HCT116 (cell line): ENCODE measurements around the gene RSAD1. TPM values are rescaled to one million over a fixed set of nuclear protein-coding genes. Genes with fewer than 3 reads are reported as not detected.

ENCODE experiments used
- ATAC-seq: fragments of 200-7000 bp; cut with Tn5 transposase; 2 replicates; pipeline ENCODE4 v1.9.1; 2020; ENCODE audit warnings: mild to moderate bottlenecking, moderate library complexity
- BruUV-seq: library from RNA; stranded (reverse); fragments of 400-500 nt; replicated peaks from 2 replicates; lab custom pipeline; 2021; lab: Mats Ljungman, UMichigan
- CTCF ChIA-PET: fragments of 300-600 bp; sonication (Branson Sonifier 250); formaldehyde crosslinking; loops from one replicate; lab custom pipeline; 2021; ENCODE audit warnings: antibody characterized with exemption; lab: Charles Lee
- POLR2A ChIA-PET: fragments of 300-600, 350-600 bp; sonication (Branson Sonifier 250); formaldehyde crosslinking; loops from one replicate; lab custom pipeline; 2021; ENCODE audit warnings: antibody characterized with exemption; lab: Charles Lee
- RAD21 ChIA-PET, 2 experiments: fragments of 300-600 bp; sonication (Branson Sonifier 250); formaldehyde crosslinking; loops; one replicate each; lab custom pipeline; 2023; ENCODE audit warnings: low total read pairs in 2 of 2; ENCODE audit not compliant: uncharacterized antibody in 2 of 2, unreplicated experiment in 2 of 2, low non-redundant PET in 1 of 2; lab: Charles Lee
- DNase-seq: peaks from one replicate; pipeline ENCODE4 v3.0.0-alpha.2; 2010; ENCODE audit warnings: low read depth, low spot score
- H2AFZ ChIP-seq: fragments of 200-600 bp; shearing (Covaris generic), sonication (generic); 2 replicates; pipeline ENCODE4 v1.6.1; 2017; ENCODE audit warnings: low read depth, mixed run types, mixed read lengths, antibody characterized with exemption, low read length; ENCODE audit not compliant: poor library complexity, severe bottlenecking
- H3K27ac ChIP-seq: 2 replicates; pipeline ENCODE4 v1.5.1; 2012; ENCODE audit warnings: low read depth, low read length
- H3K27me3 ChIP-seq: fragments of 200-600 bp; sonication (generic); 2 replicates; pipeline ENCODE4 v1.6.1; 2016; ENCODE audit warnings: mixed run types, low read length, mixed read lengths; ENCODE audit not compliant: insufficient read depth
- H3K36me3 ChIP-seq, 2 experiments: fragments of 200-500 bp in 1 of 2; fragments of 200-600 bp in 1 of 2; sonication (Bioruptor generic) in 1 of 2; sonication (generic) in 1 of 2; 2 replicates each; pipeline versions ENCODE4 v1.5.1 to v1.6.1; 2014 to 2016; ENCODE audit warnings: low read length in 2 of 2, inconsistent platforms in 1 of 2, mixed read lengths in 1 of 2, mixed run types in 1 of 2; ENCODE audit not compliant: insufficient read depth in 2 of 2, control insufficient read depth in 1 of 2
- H3K4me1 ChIP-seq, 2 experiments: fragments of 200-600 bp in 1 of 2; sonication (generic) in 1 of 2; 2 replicates each; pipeline versions ENCODE4 v1.5.1 to v1.6.1; 2012 to 2017; ENCODE audit warnings: low read length in 2 of 2, inconsistent platforms in 1 of 2, mild to moderate bottlenecking in 1 of 2, mixed read lengths in 1 of 2, mixed run types in 1 of 2, moderate library complexity in 1 of 2; ENCODE audit not compliant: insufficient read depth in 2 of 2, control insufficient read depth in 1 of 2
- H3K4me2 ChIP-seq: fragments of 200-600 bp; sonication (generic); 2 replicates; pipeline ENCODE4 v1.6.1; 2017; ENCODE audit warnings: mixed run types, low read length, mixed read lengths
- H3K4me3 ChIP-seq, 2 experiments: fragments of 200-600 bp in 1 of 2; sonication (generic) in 1 of 2; replicated peaks in 1 of 2; 2 replicates each; pipeline ENCODE4 v1.5.1; 2011 to 2016; ENCODE audit warnings: low read length in 2 of 2, control low read depth in 1 of 2, low read depth in 1 of 2, mild to moderate bottlenecking in 1 of 2, mixed read lengths in 1 of 2, mixed run types in 1 of 2
- H3K79me2 ChIP-seq: fragments of 200-600 bp; sonication (generic); 2 replicates; pipeline ENCODE4 v1.6.1; 2017; ENCODE audit warnings: mild to moderate bottlenecking, mixed run types, low read length, moderate library complexity, mixed read lengths; ENCODE audit not compliant: insufficient read depth
- H3K9ac ChIP-seq: fragments of 200-600 bp; sonication (generic); 2 replicates; pipeline ENCODE4 v1.6.1; 2016; ENCODE audit warnings: low read length, mixed read lengths
- H3K9me2 ChIP-seq: fragments of 200-600 bp; sonication (generic), shearing (Covaris generic); 2 replicates; pipeline ENCODE4 v1.6.1; 2017; ENCODE audit warnings: mixed run types, mild to moderate bottlenecking, moderate library complexity; ENCODE audit not compliant: insufficient read depth
- H3K9me3 ChIP-seq, 2 experiments: fragments of 200-500 bp in 1 of 2; fragments of 200-600 bp in 1 of 2; sonication (Bioruptor generic) in 1 of 2; sonication (generic) in 1 of 2; 2 replicates each; pipeline ENCODE4 v1.6.1; 2014 to 2017; ENCODE audit warnings: low read length in 2 of 2, mixed read lengths in 2 of 2, inconsistent platforms in 1 of 2, low read depth in 1 of 2, mild to moderate bottlenecking in 1 of 2, mixed run types in 1 of 2, moderate library complexity in 1 of 2; ENCODE audit not compliant: control insufficient read depth in 1 of 2, insufficient read depth in 1 of 2
- H4K20me1 ChIP-seq: fragments of 200-600 bp; sonication (generic), shearing (Covaris generic); 2 replicates; pipeline ENCODE4 v1.6.1; 2017; ENCODE audit warnings: mixed run types, mild to moderate bottlenecking, moderate library complexity; ENCODE audit not compliant: insufficient read depth
- FOSL1 ChIP-seq: IDR thresholded peaks from 2 replicates; pipeline ENCODE4 v1.6.1; 2012; ENCODE audit warnings: low read depth
- RAD21 ChIP-seq: IDR thresholded peaks from 2 replicates; pipeline ENCODE4 v1.6.1; 2012; ENCODE audit warnings: low read depth, mild to moderate bottlenecking
- TCF7L2 ChIP-seq: IDR thresholded peaks from 2 replicates; pipeline ENCODE4 v1.7.0; 2011; ENCODE audit warnings: borderline replicate concordance, inconsistent platforms; ENCODE audit not compliant: insufficient read depth, insufficient read length; ENCODE audit errors: extremely low read depth
- YY1 ChIP-seq: IDR thresholded peaks from 2 replicates; pipeline ENCODE4 v1.6.1; 2011; ENCODE audit warnings: low read length, low read depth, moderate library complexity, mild to moderate bottlenecking; ENCODE audit not compliant: insufficient replicate concordance; ENCODE audit errors: extremely low read depth
- ZNF274 ChIP-seq: fragments of 200-500 bp; sonication (Bioruptor generic); IDR thresholded peaks from 2 replicates; pipeline ENCODE4 v1.6.1; 2014; ENCODE audit warnings: mild to moderate bottlenecking, low read depth, low read length, inconsistent platforms
- intact Hi-C: fragments of 100-400 bp; cut with micrococcal nuclease; formaldehyde crosslinking; loops from 2 replicates; pipeline ENCODE4 v1.10.0; 2022
- total RNA-seq: library from RNA; stranded (reverse); gene quantifications from one replicate; pipeline ENCODE4 v1.2.1, GENCODE V29; 2021; ENCODE audit not compliant: unreplicated experiment
- TF ChIP-seq, protein P1 (sequence below): IDR thresholded peaks from 2 replicates; pipeline ENCODE4 v1.6.1; 2011; ENCODE audit warnings: mild to moderate bottlenecking, low read length, moderate library complexity; ENCODE audit not compliant: insufficient replicate concordance; ENCODE audit errors: extremely low read depth
- TF ChIP-seq, protein P2 (sequence below): IDR thresholded peaks from 2 replicates; pipeline ENCODE4 v1.6.1; 2012

Gene RSAD1
- total RNA-seq, 1 experiment from 2014 or later, result 82.7 TPM

DNA sequence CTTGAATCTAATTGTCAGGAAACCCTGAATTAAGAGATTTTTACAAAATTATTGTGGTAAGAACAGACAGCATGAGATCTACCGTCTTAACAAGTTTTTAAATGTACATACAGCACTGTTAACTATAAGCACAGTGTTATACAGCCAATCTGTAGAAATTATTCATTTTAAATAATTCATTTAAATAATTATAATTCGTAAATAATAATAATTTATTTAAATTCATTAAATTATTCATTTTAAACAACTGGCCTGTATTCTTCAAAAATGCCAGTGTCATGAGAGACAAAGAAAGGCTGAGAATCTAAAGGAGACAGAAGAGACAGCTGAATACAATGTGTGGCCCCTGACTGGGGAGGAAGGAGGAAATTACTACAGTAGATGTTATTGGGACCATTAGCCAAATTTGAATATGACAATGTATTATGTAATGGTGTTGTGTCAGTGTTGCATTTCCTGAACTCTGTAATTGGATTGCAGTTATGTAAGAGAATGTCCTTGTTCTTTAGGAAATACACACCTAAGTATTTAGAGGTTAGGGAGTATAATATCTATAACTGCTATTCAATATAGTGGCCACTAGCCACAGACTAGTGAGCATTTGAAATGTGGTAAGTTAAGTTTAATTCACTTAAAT is 2.3 kb downstream of the RSAD1 start:
- POLR2A ChIA-PET, result interaction anchor here (1.3 kb wide), 1 partner anchor 61 kb away, joined by 5 read pairs; no protein-coding TSS in a partner anchor
- no TSS peak for BruUV-seq
- intact Hi-C loops, result no loop called here

More for the DNA sequence above, 2.3 kb downstream of the RSAD1 start:
- Histone ChIP-seq H2AFZ (no peak overlapping the region), H3K9ac (no peak overlapping the region), H3K79me2 (peaks cover 26% of the 10 kb centered on the region), H4K20me1 (no peaks in the 10 kb centered on the region), H3K4me1 (peaks cover 21 to 42% of the 10 kb centered on the region in 2 experiments), H3K4me3 (no peak overlapping the region), H3K27ac (no peak overlapping the region), H3K4me2 (no peak overlapping the region), H3K9me3 (no peaks in the 10 kb centered on the region), H3K27me3 (no peaks in the 10 kb centered on the region), H3K9me2 (no peaks in the 10 kb centered on the region), H3K36me3 (peaks cover 24 to 41% of the 10 kb centered on the region in 2 experiments)
- no peak for DNase-seq
- TF ChIP-seq RAD21 (no peak), YY1 (no peak), FOSL1 (no peak), TCF7L2 (no peak), ZNF274 (no peak)
- TF ChIP-seq, protein P1, sequence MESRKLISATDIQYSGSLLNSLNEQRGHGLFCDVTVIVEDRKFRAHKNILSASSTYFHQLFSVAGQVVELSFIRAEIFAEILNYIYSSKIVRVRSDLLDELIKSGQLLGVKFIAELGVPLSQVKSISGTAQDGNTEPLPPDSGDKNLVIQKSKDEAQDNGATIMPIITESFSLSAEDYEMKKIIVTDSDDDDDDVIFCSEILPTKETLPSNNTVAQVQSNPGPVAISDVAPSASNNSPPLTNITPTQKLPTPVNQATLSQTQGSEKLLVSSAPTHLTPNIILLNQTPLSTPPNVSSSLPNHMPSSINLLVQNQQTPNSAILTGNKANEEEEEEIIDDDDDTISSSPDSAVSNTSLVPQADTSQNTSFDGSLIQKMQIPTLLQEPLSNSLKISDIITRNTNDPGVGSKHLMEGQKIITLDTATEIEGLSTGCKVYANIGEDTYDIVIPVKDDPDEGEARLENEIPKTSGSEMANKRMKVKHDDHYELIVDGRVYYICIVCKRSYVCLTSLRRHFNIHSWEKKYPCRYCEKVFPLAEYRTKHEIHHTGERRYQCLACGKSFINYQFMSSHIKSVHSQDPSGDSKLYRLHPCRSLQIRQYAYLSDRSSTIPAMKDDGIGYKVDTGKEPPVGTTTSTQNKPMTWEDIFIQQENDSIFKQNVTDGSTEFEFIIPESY, result no peak
- TF ChIP-seq, protein P2, sequence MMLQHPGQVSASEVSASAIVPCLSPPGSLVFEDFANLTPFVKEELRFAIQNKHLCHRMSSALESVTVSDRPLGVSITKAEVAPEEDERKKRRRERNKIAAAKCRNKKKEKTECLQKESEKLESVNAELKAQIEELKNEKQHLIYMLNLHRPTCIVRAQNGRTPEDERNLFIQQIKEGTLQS, result no peak
- CTCF ChIA-PET, result interaction anchor here (1.0 to 2.5 kb wide), 3 partner anchors 61 to 150 kb away, joined by 3 to 16 read pairs (median 11); no protein-coding TSS in a partner anchor
- ATAC-seq, result no peak
- RAD21 ChIA-PET, result no interaction called here
